Esophagus squamous epithelium (tissue), 5 donors: ENCODE results near the gene KLF11. TPM values are rescaled to one million over a fixed set of nuclear protein-coding genes. Genes with fewer than 3 reads are reported as not detected.

Source experiments
- DNase-seq: peaks from one replicate; lab custom pipeline; 2025; lab: John Stamatoyannopoulos, UW
- H3K27ac ChIP-seq, 4 donors: fragments of 200-600 bp; sonication (generic); one replicate each; pipeline ENCODE4 v1.5.1; 2016 to 2019; ENCODE audit warnings: mild to moderate bottlenecking in 1 of 4
- H3K27me3 ChIP-seq, 4 donors: fragments of 200-600 bp; sonication (generic); 1 replicate in 3 of 4; 2 replicates in 1 of 4; pipeline versions ENCODE4 v1.5.1 to v1.6.0; 2017 to 2021; ENCODE audit warnings: antibody characterized with exemption in 1 of 4
- H3K36me3 ChIP-seq, 3 donors: fragments of 200-600 bp; sonication (generic); one replicate each; pipeline ENCODE4 v1.5.1; 2016 to 2019
- H3K4me1 ChIP-seq, 3 donors: fragments of 200-600 bp; sonication (generic); one replicate each; pipeline ENCODE4 v1.5.1; 2017 to 2019
- H3K4me3 ChIP-seq, 4 donors: fragments of 200-600 bp; sonication (generic); 1 replicate in 3 of 4; 2 replicates in 1 of 4; pipeline ENCODE4 v1.5.1; 2016 to 2019; ENCODE audit warnings: mild to moderate bottlenecking in 2 of 4, moderate library complexity in 1 of 4
- H3K9me3 ChIP-seq, 3 donors: fragments of 200-600 bp; sonication (generic); one replicate each; pipeline ENCODE4 v1.5.1; 2016 to 2019
- POLR2A ChIP-seq, 4 donors: fragments of 450-650 bp; IDR thresholded peaks; one replicate each; pipeline ENCODE4 v1.6.1; 2017; ENCODE audit warnings: antibody characterized with exemption in 4 of 4, mild to moderate bottlenecking in 4 of 4, moderate library complexity in 3 of 4
- WGBS, 2 donors: methylation state at CpG; one replicate each; pipeline ENCODE4 v1.1.5; 2018; 5-methylcytosine and 5-hydroxymethylcytosine counted together
- intact Hi-C: fragments of 100-400 bp; cut with DNase I; formaldehyde crosslinking; loops from one replicate; pipeline ENCODE4 v1.15.0; 2022
- total RNA-seq, 4 donors: library from RNA; depleted of rRNA; stranded (reverse); fragments of >200 nt; gene quantifications; one replicate each; pipeline ENCODE4 v1.1.0, GENCODE V29; 2016
- TF ChIP-seq, protein P1 (sequence below), 6 experiments: fragments of 450-650 bp in 4 of 6; fragments of 200-600 bp in 2 of 6; sonication (generic) in 2 of 6; IDR thresholded peaks; one replicate each; pipeline ENCODE4 v1.5.1; 2016 to 2019; ENCODE audit warnings: antibody characterized with exemption in 6 of 6, mild to moderate bottlenecking in 4 of 6, moderate library complexity in 4 of 6
- donor health status: DM: yes; HTN: yes; CAD: no.

The KLF11 gene
- total RNA-seq, 4 donors from 2014 or later, result 2.2 to 13.2 (median 8.2) TPM

DNA sequence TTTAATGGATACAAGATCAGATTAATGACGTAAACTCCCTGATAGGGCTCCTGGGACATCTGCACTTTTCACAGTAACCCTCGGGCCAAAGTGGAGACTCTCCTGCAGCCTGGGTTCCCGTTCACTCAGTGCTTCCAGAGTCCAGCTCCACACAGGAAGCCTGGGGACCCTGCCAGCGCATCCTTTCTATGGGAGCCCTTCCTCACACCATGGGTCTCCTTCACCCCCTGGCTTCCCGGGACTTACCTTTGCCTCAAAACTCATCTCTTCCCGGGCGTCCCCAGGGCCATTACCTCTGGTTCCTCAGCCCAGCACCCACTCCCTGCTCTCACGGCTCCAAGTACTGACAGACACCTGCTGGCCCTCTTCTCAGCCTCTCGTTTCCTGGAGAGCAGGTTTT is 40.7 kb upstream of the KLF11 start:
- no peak overlapping the region for H3K4me3 ChIP-seq
- no peak for TF ChIP-seq POLR2A (IDR thresholded peaks at IDR 0.05)
- TF ChIP-seq, protein P1, sequence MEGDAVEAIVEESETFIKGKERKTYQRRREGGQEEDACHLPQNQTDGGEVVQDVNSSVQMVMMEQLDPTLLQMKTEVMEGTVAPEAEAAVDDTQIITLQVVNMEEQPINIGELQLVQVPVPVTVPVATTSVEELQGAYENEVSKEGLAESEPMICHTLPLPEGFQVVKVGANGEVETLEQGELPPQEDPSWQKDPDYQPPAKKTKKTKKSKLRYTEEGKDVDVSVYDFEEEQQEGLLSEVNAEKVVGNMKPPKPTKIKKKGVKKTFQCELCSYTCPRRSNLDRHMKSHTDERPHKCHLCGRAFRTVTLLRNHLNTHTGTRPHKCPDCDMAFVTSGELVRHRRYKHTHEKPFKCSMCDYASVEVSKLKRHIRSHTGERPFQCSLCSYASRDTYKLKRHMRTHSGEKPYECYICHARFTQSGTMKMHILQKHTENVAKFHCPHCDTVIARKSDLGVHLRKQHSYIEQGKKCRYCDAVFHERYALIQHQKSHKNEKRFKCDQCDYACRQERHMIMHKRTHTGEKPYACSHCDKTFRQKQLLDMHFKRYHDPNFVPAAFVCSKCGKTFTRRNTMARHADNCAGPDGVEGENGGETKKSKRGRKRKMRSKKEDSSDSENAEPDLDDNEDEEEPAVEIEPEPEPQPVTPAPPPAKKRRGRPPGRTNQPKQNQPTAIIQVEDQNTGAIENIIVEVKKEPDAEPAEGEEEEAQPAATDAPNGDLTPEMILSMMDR (IDR thresholded peaks at IDR 0.05), result no peak
- no peak for DNase-seq
- intact Hi-C loops, result no loop called here
- H3K27me3 ChIP-seq, result no peaks in the 10 kb centered on the region
- no peaks in the 10 kb centered on the region for H3K9me3 ChIP-seq
- H3K4me1 ChIP-seq, result peaks cover 5 to 19% (median 12%) of the 10 kb centered on the region in 3 donors
- WGBS, 2 donors, result 91% methylated on average over 9 of the region's 9 CpGs
- peaks cover 0 to 56% (median 0%) of the 10 kb centered on the region in 3 donors for H3K36me3 ChIP-seq
- peak overlapping the region in 2 of 4 donors; percentile 13 to 19 for H3K27ac ChIP-seq

DNA sequence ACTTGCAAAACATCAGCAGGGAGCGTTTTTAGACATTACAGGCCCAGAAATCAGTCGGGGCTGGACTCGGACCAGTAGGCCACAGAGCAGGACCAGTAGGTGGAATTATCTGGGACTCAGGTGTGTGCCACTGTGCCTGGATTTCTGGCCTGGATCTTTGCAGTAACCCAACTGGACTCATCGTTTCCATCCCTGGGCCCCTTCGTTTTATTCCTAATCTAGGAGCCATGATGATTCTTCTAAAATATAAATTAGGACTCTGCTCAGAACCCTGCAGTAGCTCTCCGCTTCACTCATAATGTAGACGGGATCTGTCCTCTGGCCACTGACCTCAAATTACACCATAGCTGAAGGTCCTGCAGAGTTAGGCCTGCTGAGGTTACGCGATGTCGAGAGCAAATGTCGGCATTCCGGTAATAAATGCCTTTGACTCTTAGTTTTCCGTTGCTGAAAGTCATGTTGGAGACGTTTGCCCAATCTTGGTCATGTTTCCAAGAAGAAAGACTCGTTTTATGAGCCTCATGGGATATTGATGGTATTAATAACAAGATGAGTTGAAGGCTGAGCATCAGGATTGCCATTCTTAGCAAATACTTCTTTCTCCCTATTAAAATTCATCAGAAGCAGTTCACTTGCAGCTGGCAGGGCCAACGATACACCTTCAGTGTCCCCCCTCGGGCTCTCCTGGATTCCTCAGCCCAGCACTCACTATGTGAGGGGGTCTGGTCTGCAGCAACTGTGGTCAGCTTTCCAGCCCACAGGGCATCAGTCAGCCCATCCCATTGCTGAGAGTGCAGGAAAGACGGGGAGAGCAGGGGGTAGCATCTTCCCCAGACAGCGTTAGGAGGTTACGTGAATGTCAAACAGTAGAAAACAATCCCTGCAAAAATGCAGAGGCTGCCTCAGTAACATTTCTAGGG is 39.9 kb upstream of the KLF11 start:
- TF ChIP-seq, protein P1 (IDR thresholded peaks at IDR 0.05), result no peak
- no peak for TF ChIP-seq POLR2A (IDR thresholded peaks at IDR 0.05)
- Histone ChIP-seq H3K4me3 (no peak overlapping the region), H3K27ac (peak overlapping the region in 2 of 4 donors; percentile 13 to 41), H3K36me3 (peaks cover 0 to 50% (median 0%) of the 10 kb centered on the region in 3 donors), H3K9me3 (no peaks in the 10 kb centered on the region), H3K27me3 (no peaks in the 10 kb centered on the region), H3K4me1 (peaks cover 5 to 25% (median 13%) of the 10 kb centered on the region in 3 donors)
- no peak for DNase-seq
- intact Hi-C loops, result no loop called here
- WGBS, 2 donors, result 88 to 97% methylated on average over 20 of the region's 20 CpGs

DNA sequence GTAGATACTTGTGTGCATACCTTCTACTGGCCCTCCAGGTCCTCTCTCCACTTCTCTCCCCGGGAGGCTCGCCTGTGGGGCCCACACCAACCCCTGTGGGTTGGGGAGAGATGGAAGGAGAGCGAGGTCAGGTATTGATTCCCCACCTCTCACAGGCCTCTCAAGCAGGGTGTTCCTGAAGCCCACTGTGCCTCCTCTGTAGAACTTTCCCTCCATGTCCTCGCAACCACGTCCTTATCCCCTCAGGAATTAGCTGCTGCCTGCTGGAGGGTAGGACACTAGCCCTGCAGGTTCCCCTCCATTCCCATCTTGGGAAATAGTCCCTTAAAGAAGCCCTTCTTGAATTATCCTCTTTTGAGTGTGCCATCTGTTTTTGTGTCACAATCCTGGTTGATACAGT is 38.9 kb upstream of the KLF11 start:
- peaks cover 0 to 43% (median 0%) of the 10 kb centered on the region in 3 donors for H3K36me3 ChIP-seq
- no peaks in the 10 kb centered on the region for H3K27me3 ChIP-seq
- DNase-seq, result no peak
- H3K9me3 ChIP-seq, result no peaks in the 10 kb centered on the region
- TF ChIP-seq POLR2A (IDR thresholded peaks at IDR 0.05), result no peak
- TF ChIP-seq, protein P1 (IDR thresholded peaks at IDR 0.05), result no peak
- H3K4me1 ChIP-seq, result peaks cover 5 to 33% (median 20%) of the 10 kb centered on the region in 3 donors
- H3K27ac ChIP-seq, result peak overlapping the region in 1 of 4 donors; percentile 41
- intact Hi-C loops, result no loop called here
- WGBS, 2 donors, result 87 to 100% methylated on average over 1 to 5 of the region's 5 CpGs
- no peak overlapping the region for H3K4me3 ChIP-seq

DNA sequence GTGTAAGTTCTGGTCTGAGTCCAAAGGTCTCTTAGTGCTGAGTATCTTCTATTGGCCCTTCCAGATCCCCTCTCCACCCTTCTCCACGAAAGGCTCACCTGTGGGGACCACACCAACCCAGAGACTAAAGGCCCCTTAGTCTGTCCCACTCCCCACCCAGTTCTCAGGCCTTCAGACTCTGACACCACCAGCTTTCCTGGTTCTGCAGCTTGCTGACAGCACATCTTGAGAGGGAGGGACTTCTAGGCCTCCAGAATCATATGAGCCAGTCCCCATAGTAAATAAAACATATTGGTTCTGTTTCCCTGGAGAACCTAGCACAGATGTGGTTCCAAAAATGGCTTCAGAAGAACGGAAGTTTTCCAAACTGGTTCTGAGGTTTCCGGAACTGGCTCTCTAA is 38.5 kb upstream of the KLF11 start:
- peak overlapping the region in 1 of 4 donors; percentile 41 for H3K27ac ChIP-seq
- WGBS, 2 donors, result 72 to 85% methylated on average over 3 of the region's 3 CpGs

More for the DNA sequence above, 38.5 kb upstream of the KLF11 start:
- no peaks in the 10 kb centered on the region for H3K9me3 ChIP-seq
- no peak for DNase-seq
- intact Hi-C loops, result no loop called here
- no peak for TF ChIP-seq POLR2A (IDR thresholded peaks at IDR 0.05)
- TF ChIP-seq, protein P1 (IDR thresholded peaks at IDR 0.05), result no peak
- peaks cover 0 to 39% (median 0%) of the 10 kb centered on the region in 3 donors for H3K36me3 ChIP-seq
- no peaks in the 10 kb centered on the region for H3K27me3 ChIP-seq
- no peak overlapping the region for H3K4me3 ChIP-seq
- H3K4me1 ChIP-seq, result peaks cover 5 to 38% (median 25%) of the 10 kb centered on the region in 3 donors
